ENCODE measurements around the gene ZSCAN5C. TPM values are rescaled to one million over a fixed set of nuclear protein-coding genes. Genes with fewer than 3 reads are reported as not detected.

The ZSCAN5C gene
- total RNA-seq, 1 experiment from 2014 or later: not detected

GRCh38 chr19:56253737-56254136 lies 51.7 kb downstream of the ZSCAN5C start:
- peak; percentile 47 for TF ChIP-seq CTCF (IDR thresholded peaks at IDR 0.05; ENCODE audit: unreplicated experiment)
- ChIA-PET CTCF (interaction anchor here (0.6 to 7.1 kb wide), 48 partner anchors 8 to 1112 kb away, joined by 3 to 168 read pairs (median 5); partner anchors contain the start of genes ZSCAN5A and ZSCAN5B), POLR2A (interaction anchor here (0.8 to 1.9 kb wide), 5 partner anchors 56 to 178 kb away, joined by 3 to 8 read pairs (median 4); partner anchors contain the start of gene ZNF444)
- Mint-ChIP-seq H3K4me3 (ENCODE audit: unreplicated experiment) (no peak overlapping the region), H3K4me1 (ENCODE audit: insufficient read depth, unreplicated experiment) (no peaks in the 10 kb centered on the region), H3K9me3 (ENCODE audit: unreplicated experiment) (no peaks in the 10 kb centered on the region), H3K36me3 (ENCODE audit: insufficient read depth, unreplicated experiment) (no peaks in the 10 kb centered on the region), H3K27me3 (ENCODE audit: insufficient read depth, unreplicated experiment) (no peaks in the 10 kb centered on the region), H3K27ac (ENCODE audit: low read depth, unreplicated experiment) (no peak overlapping the region)
- intact Hi-C loops (cut with micrococcal nuclease): loop anchor here (1.0 to 5.0 kb wide), 3 partner anchors 80 to 177 kb away; no protein-coding TSS in a partner anchor
- DNase-seq (ENCODE audit: unreplicated experiment): peak; percentile 61
- no TSS peak for BruUV-seq (replicated peaks)

- intact Hi-C loops (cut with micrococcal nuclease): no loop called here
- H3K36me3 Mint-ChIP-seq (ENCODE audit: insufficient read depth, unreplicated experiment): no peaks in the 10 kb centered on the region
- H3K9me3 Mint-ChIP-seq (ENCODE audit: unreplicated experiment): no peaks in the 10 kb centered on the region
- no peaks in the 10 kb centered on the region for H3K27me3 Mint-ChIP-seq (ENCODE audit: insufficient read depth, unreplicated experiment)
- H3K4me1 Mint-ChIP-seq (ENCODE audit: insufficient read depth, unreplicated experiment): no peaks in the 10 kb centered on the region
- TF ChIP-seq CTCF (IDR thresholded peaks at IDR 0.05; ENCODE audit: unreplicated experiment): no peak
- DNase-seq (ENCODE audit: unreplicated experiment): no peak
- ChIA-PET POLR2A (interaction anchor here (0.7 kb wide), 1 partner anchor 29 kb away, joined by 3 read pairs; no protein-coding TSS in a partner anchor), CTCF (interaction anchor here (0.6 to 2.5 kb wide), 4 partner anchors 15 to 192 kb away, joined by 3 to 13 read pairs (median 6); no protein-coding TSS in a partner anchor)
- BruUV-seq (replicated peaks): no TSS peak
- no peak overlapping the region for H3K4me3 Mint-ChIP-seq (ENCODE audit: unreplicated experiment)
- no peak overlapping the region for H3K27ac Mint-ChIP-seq (ENCODE audit: low read depth, unreplicated experiment)
Observed at GRCh38 chr19:56258272-56258671, 56.2 kb downstream of the ZSCAN5C start.

Other genes starting within 250 kb of the ZSCAN5C start
- gene NLRP5, start 215.5 kb upstream of the ZSCAN5C start, total RNA-seq (2022): not detected in 2 replicates
- gene ZNF787, start 81.0 kb upstream of the ZSCAN5C start, total RNA-seq (2022): 58.2 and 68.6 TPM in 2 replicates
- 26.6 and 28.1 TPM in 2 replicates for gene ZNF444, start 61.0 kb upstream of the ZSCAN5C start, total RNA-seq (2022)
- gene GALP, start 26.3 kb upstream of the ZSCAN5C start, total RNA-seq (2022): not detected in 2 replicates
- gene ZSCAN5B, start 4.5 kb upstream of the ZSCAN5C start, total RNA-seq (2022): not detected in 2 replicates
- gene EDDM13, start 70.5 kb downstream of the ZSCAN5C start, total RNA-seq (2022): not detected in 2 replicates
- gene ZSCAN5A, start 112.6 kb downstream of the ZSCAN5C start, total RNA-seq (2022): 6.2 and 8.1 TPM in 2 replicates
- not detected in 2 replicates for gene ZNF582, start 191.3 kb downstream of the ZSCAN5C start, total RNA-seq (2022)
- 1.8 and 2.8 TPM in 2 replicates for gene ZNF583, start 202.1 kb downstream of the ZSCAN5C start, total RNA-seq (2022)

Data from MCF 10A (cell line).